NT2/D1 (cell line): ENCODE data around the gene PLPPR3.

ENCODE experiments used
- DNase-seq: peaks from one replicate; pipeline ENCODE4 v3.0.0-alpha.2; 2011; ENCODE audit warnings: low read depth, low spot score
- H3K27me3 ChIP-seq: 2 replicates; pipeline ENCODE4 v1.6.0; 2011; ENCODE audit warnings: mild to moderate bottlenecking; ENCODE audit not compliant: insufficient read length, insufficient read depth
- H3K36me3 ChIP-seq: 2 replicates; pipeline ENCODE4 v1.6.1; 2011; ENCODE audit warnings: mild to moderate bottlenecking, low read length, mixed read lengths; ENCODE audit not compliant: insufficient read depth, insufficient read length
- H3K4me1 ChIP-seq: 2 replicates; pipeline ENCODE4 v1.5.1; 2011; ENCODE audit not compliant: insufficient read depth, insufficient read length
- H3K4me3 ChIP-seq: 2 replicates; pipeline ENCODE4 v1.5.1; 2011; ENCODE audit warnings: low read depth; ENCODE audit not compliant: insufficient read length
- H3K9ac ChIP-seq: 2 replicates; pipeline ENCODE4 v1.6.0; 2011; ENCODE audit warnings: low read depth; ENCODE audit not compliant: insufficient read length
- H3K9me3 ChIP-seq: 2 replicates; pipeline ENCODE4 v1.5.1; 2011; ENCODE audit warnings: mild to moderate bottlenecking, low read length; ENCODE audit not compliant: insufficient read depth
- SUZ12 ChIP-seq: IDR thresholded peaks from 2 replicates; pipeline ENCODE4 v1.6.1; 2011; ENCODE audit not compliant: insufficient read length, insufficient read depth; ENCODE audit errors: extremely low read depth
- YY1 ChIP-seq: IDR thresholded peaks from 2 replicates; pipeline ENCODE4 v1.6.1; 2011; ENCODE audit not compliant: insufficient read length, insufficient read depth
- ZNF274 ChIP-seq: IDR thresholded peaks from 2 replicates; pipeline ENCODE4 v1.6.1; 2011; ENCODE audit warnings: mild to moderate bottlenecking, low read depth, low read length

The PLPPR3 gene

GRCh38 chr19:797528-798414, 24.0 kb downstream of the PLPPR3 start:
- no peak for DNase-seq
- Histone ChIP-seq H3K4me1 (peaks cover 37% of the 10 kb centered on the region), H3K9me3 (no peaks in the 10 kb centered on the region), H3K27me3 (no peaks in the 10 kb centered on the region), H3K36me3 (peaks cover 47% of the 10 kb centered on the region), H3K9ac (peak overlapping the region; percentile 91), H3K4me3 (peak overlapping the region; percentile 85)
- TF ChIP-seq ZNF274 (no peak), YY1 (no peak), SUZ12 (no peak)

GRCh38 chr19:796692-797527, 24.8 kb downstream of the PLPPR3 start, which contains the start of gene PTBP1:
PTBP1 (plus strand) TSS chr19:797452; CDS start chr19:797498, 46 bp downstream.
- DNase-seq = peak; percentile 100
- Histone ChIP-seq H3K36me3 (peaks cover 38% of the 10 kb centered on the region), H3K4me3 (peak within 1 kb of the TSS; percentile 85), H3K4me1 (peaks cover 29% of the 10 kb centered on the region), H3K9ac (peak within 1 kb of the TSS; percentile 94), H3K27me3 (no peaks in the 10 kb centered on the region), H3K9me3 (no peaks in the 10 kb centered on the region)
- peak; percentile 100 for TF ChIP-seq YY1
- TF ChIP-seq ZNF274 = no peak

GRCh38 chr19:795691-796581, 25.8 kb downstream of the PLPPR3 start:
- Histone ChIP-seq H3K36me3 (peaks cover 28% of the 10 kb centered on the region), H3K4me3 (peak overlapping the region; percentile 75), H3K9ac (peak overlapping the region; percentile 94), H3K9me3 (no peaks in the 10 kb centered on the region), H3K27me3 (no peaks in the 10 kb centered on the region), H3K4me1 (peaks cover 19% of the 10 kb centered on the region)
- no peak for DNase-seq
- TF ChIP-seq YY1 = no peak
- no peak for TF ChIP-seq ZNF274
- TF ChIP-seq SUZ12 = no peak

GRCh38 chr19:795073-795611, 26.6 kb downstream of the PLPPR3 start:
- no peak overlapping the region for H3K4me3 ChIP-seq
- no peaks in the 10 kb centered on the region for H3K27me3 ChIP-seq
- DNase-seq = no peak
- H3K4me1 ChIP-seq = peaks cover 12% of the 10 kb centered on the region
- H3K36me3 ChIP-seq = peaks cover 20% of the 10 kb centered on the region
- TF ChIP-seq ZNF274 (no peak), YY1 (no peak), SUZ12 (no peak)
- H3K9me3 ChIP-seq = no peaks in the 10 kb centered on the region
- peak overlapping the region; percentile 39 for H3K9ac ChIP-seq

GRCh38 chr19:793806-794205, 27.9 kb downstream of the PLPPR3 start:
- Histone ChIP-seq H3K4me3 (no peak overlapping the region), H3K9me3 (no peaks in the 10 kb centered on the region), H3K9ac (no peak overlapping the region), H3K36me3 (peaks cover 7% of the 10 kb centered on the region), H3K4me1 (peaks cover 16% of the 10 kb centered on the region), H3K27me3 (no peaks in the 10 kb centered on the region)
- TF ChIP-seq ZNF274 (no peak), SUZ12 (no peak), YY1 (no peak)
- no peak for DNase-seq

- TF ChIP-seq YY1 = no peak
- TF ChIP-seq ZNF274 = no peak
- TF ChIP-seq SUZ12 = no peak
- DNase-seq = no peak
- Histone ChIP-seq H3K4me1 (peaks cover 19% of the 10 kb centered on the region), H3K9me3 (no peaks in the 10 kb centered on the region), H3K27me3 (no peaks in the 10 kb centered on the region), H3K9ac (peak overlapping the region; percentile 29), H3K4me3 (no peak overlapping the region), H3K36me3 (peaks cover 8% of the 10 kb centered on the region)
Observed at GRCh38 chr19:792306-792885, 29.4 kb downstream of the PLPPR3 start.
